Fibroblast of skin of right biceps (primary cell): Measurements from ENCODE around the gene PTOV1.
A peak's percentile ranks its signal among the peaks of the same experiment; 100 is the strongest.

ENCODE experiments used
- DNase-seq: peaks from one replicate; pipeline ENCODE4 v3.0.0-alpha.2; 2013

The PTOV1 gene

GRCh38 chr19:49850487-49851342 lies at the start of gene PTOV1:
PTOV1 (plus strand) TSS chr19:49851159.
- DNase-seq: peak; percentile 93

- no peak for DNase-seq
Observed at GRCh38 chr19:49801401-49801888, 49.5 kb upstream of the PTOV1 start.

- peak; percentile 93 for DNase-seq
Observed at GRCh38 chr19:49801966-49802661, 48.8 kb upstream of the PTOV1 start.

GRCh38 chr19:49802836-49803528 lies 48.0 kb upstream of the PTOV1 start:
- DNase-seq: no peak

GRCh38 chr19:49803529-49803856 lies 47.5 kb upstream of the PTOV1 start:
- no peak for DNase-seq

GRCh38 chr19:49805822-49806619 lies 44.9 kb upstream of the PTOV1 start:
- DNase-seq: no peak

GRCh38 chr19:49806620-49806959 lies 44.4 kb upstream of the PTOV1 start:
- DNase-seq: no peak

- no peak for DNase-seq
Observed at GRCh38 chr19:49807058-49807903, 43.7 kb upstream of the PTOV1 start.

- DNase-seq: no peak
Observed at GRCh38 chr19:49807904-49808675, 42.9 kb upstream of the PTOV1 start.

GRCh38 chr19:49808711-49809159 lies 42.2 kb upstream of the PTOV1 start:
- DNase-seq: peak; percentile 84

GRCh38 chr19:49809160-49809940 lies 41.6 kb upstream of the PTOV1 start:
- DNase-seq: no peak

- DNase-seq: no peak
Observed at GRCh38 chr19:49809941-49810389, 41.0 kb upstream of the PTOV1 start.

- DNase-seq: no peak
Observed at GRCh38 chr19:49811328-49811727, 39.6 kb upstream of the PTOV1 start.

GRCh38 chr19:49812452-49812996 lies 38.4 kb upstream of the PTOV1 start:
- no peak for DNase-seq

- peak; percentile 99 for DNase-seq
Observed at GRCh38 chr19:49812997-49813861, 37.7 kb upstream of the PTOV1 start, which contains the start of gene FUZ. FUZ (minus strand) TSS chr19:49813292; CDS start chr19:49813106, 186 bp downstream.

GRCh38 chr19:49814010-49814409 lies 36.9 kb upstream of the PTOV1 start:
- DNase-seq: no peak

- DNase-seq: no peak
Observed at GRCh38 chr19:49816590-49816989, 34.4 kb upstream of the PTOV1 start.

GRCh38 chr19:49817964-49818648 lies 32.9 kb upstream of the PTOV1 start, which contains the start of gene MED25:
MED25 (plus strand) TSS chr19:49818289; CDS start chr19:49818342, 53 bp downstream.
- peak; percentile 83 for DNase-seq
